Measurements from ENCODE around the gene CTNNBL1.
"Not testable (repeated sequence)": the region's sequence is repeated elsewhere in the genome, so short reads cannot be mapped to it uniquely, and the experiment has no call there.

CTNNBL1 gene

GRCh38 chr20:37677969-37678861 is 15.6 kb upstream of the CTNNBL1 start:
- H3K27ac ChIP-seq: no peak overlapping the region
- no peak for TF ChIP-seq CTCF (IDR thresholded peaks at IDR 0.05)
- TF ChIP-seq ZFX (IDR thresholded peaks at IDR 0.05; ENCODE audit: borderline replicate concordance): no peak

GRCh38 chr20:37679751-37680150 is 14.1 kb upstream of the CTNNBL1 start:
- not testable (repeated sequence) for H3K27ac ChIP-seq

- no peak overlapping the region for H3K27ac ChIP-seq
- TF ChIP-seq CTCF (IDR thresholded peaks at IDR 0.05) (no peak), ZFX (IDR thresholded peaks at IDR 0.05; ENCODE audit: borderline replicate concordance) (no peak)
Measured at GRCh38 chr20:37680420-37680819, 13.4 kb upstream of the CTNNBL1 start.

DNA sequence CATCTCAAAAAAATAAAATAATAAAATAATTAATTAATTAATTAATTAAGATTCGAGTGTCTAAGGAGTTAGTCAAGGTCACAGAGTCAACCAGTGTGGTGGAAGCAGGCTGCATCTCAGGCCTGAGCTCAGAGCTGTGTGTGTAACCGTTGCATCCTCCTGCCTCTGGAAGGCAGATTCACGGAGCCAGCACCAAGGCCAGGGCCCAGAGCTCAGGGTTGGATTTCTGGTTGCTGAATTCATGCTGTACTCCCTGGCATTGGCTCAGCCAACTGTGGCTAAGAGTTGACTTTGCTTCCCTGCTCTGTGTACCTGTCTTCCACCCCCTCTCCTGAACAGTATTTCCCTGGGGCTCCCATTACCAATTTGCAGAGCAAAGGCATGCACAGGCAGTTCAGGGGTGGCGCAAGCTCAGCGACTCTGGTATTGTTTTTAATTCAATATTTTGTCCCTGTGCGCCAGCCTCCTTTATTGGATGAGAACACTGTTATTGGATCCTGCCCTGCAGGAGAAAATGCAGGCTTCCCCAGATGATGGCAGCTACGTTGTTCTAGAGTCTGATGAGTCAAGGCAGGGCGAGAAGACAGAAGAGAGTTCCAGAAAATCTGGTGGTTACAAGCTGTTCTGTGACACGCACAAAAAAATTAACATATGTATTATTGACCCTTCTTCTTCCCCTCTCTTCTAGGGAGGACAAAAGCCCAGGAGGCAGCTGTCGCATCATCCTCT is 12.3 kb upstream of the CTNNBL1 start:
- TF ChIP-seq CTCF (IDR thresholded peaks at IDR 0.05) (no peak), ZFX (IDR thresholded peaks at IDR 0.05; ENCODE audit: borderline replicate concordance) (no peak)
- H3K27ac ChIP-seq: no peak overlapping the region

- H3K27ac ChIP-seq: not testable (repeated sequence)
Measured at GRCh38 chr20:37683146-37683545, 10.7 kb upstream of the CTNNBL1 start.

DNA sequence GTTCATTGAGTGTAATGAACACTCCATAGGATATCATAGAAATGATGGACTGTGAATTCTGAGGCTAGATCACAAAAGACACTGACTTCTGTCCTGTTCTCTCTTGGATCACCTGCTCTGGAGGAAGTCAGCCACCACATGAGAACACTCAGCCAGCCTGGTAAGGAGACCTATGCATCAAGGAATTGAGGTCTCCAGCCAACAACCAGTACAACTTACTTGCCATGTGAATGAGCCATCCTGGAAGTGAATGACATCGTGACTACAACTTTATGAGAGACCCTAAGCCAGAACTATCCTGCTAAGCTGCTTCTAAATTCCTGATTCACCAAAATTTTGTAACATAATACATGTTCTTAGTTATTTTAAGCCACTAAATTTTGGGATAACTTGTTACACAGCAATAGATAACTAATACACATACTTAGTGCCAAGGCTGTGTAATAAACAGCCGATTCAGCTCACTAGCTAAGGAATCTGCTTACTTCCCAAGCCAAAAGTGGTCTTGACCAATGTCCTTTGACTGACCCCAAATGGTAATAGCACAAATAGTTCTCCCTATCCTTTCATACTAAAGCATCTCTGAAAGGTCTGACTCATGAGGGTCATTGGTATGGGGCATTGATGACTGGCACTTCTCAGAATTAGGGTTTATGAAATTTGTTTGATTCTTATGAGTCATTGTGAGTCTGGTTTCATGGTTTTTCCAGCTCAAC is 6.9 kb upstream of the CTNNBL1 start:
- no peak overlapping the region for H3K27ac ChIP-seq
- TF ChIP-seq CTCF (IDR thresholded peaks at IDR 0.05): no peak
- no peak for TF ChIP-seq ZFX (IDR thresholded peaks at IDR 0.05; ENCODE audit: borderline replicate concordance)

DNA sequence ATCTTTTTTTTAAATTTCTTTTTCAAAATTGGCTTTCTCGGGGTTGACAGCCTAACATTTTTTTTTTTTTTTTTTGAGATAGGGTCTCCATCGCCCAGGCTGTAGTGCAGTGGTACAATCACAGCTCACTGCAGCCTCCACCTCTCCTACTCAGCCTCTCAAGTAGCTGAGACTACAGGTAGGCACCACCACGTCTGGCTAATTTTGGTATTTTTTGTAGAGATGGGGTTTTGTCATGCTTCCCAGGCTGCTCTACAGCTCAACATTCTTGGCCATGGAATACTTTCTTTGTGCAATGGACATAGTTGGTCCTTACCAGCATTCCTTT is 6.4 kb upstream of the CTNNBL1 start:
- TF ChIP-seq CTCF (IDR thresholded peaks at IDR 0.05) (no peak), ZFX (IDR thresholded peaks at IDR 0.05; ENCODE audit: borderline replicate concordance) (no peak)
- no peak overlapping the region for H3K27ac ChIP-seq

- H3K27ac ChIP-seq: no peak overlapping the region
- TF ChIP-seq CTCF (IDR thresholded peaks at IDR 0.05) (no peak), ZFX (IDR thresholded peaks at IDR 0.05; ENCODE audit: borderline replicate concordance) (no peak)
Measured at GRCh38 chr20:37688093-37688492, 5.7 kb upstream of the CTNNBL1 start.
